Left renal cortex interstitium (tissue), 4 donors: ENCODE results near the gene ITPR3. TPM values are rescaled to one million over a fixed set of nuclear protein-coding genes. Genes with fewer than 3 reads are reported as not detected.
A peak's percentile ranks its signal among the peaks of the same experiment; 100 is the strongest.

ENCODE experiments used
- DNase-seq, 4 donors: peaks; one replicate each; pipeline ENCODE4 v3.0.0-alpha.2; 2013; ENCODE audit warnings: low read depth in 4 of 4, low spot score in 2 of 4, missing footprints in 1 of 4
- polyA plus RNA-seq, 4 donors: library from polyadenylated mRNA; unstranded; fragments of 120-200 nt; gene quantifications; one replicate each; pipeline ENCODE4 v1.2.1, GENCODE V29; 2013; ENCODE audit not compliant: insufficient read length in 4 of 4

ITPR3 gene
- polyA plus RNA-seq, 4 donors = 7.9 to 10.4 (median 8.4) TPM

- no peak for DNase-seq
Measured at GRCh38 chr6:33727126-33727525, 106.0 kb downstream of the ITPR3 start.

- DNase-seq = no peak
Measured at GRCh38 chr6:33727932-33728331, 106.8 kb downstream of the ITPR3 start.

DNA sequence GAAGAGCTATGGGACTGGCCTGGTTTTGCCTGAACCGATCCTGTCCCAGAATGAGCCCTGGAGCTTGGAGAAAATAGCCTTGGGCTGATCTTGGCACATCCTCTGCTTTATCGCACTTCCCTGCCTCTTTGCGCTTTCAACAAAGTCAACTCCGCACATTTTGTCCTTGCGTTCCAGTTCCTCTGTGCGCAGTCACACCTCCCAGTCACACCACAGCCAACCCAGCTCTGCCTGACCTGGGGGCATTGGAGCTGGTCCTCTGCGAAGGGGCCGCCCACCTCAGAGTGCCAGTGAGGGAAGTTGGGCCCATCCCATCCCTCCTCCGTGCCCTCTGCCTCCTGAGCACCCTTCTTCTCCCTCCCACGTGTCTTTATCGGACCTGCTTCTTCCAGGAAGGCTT lies 107.3 kb downstream of the ITPR3 start:
- no peak for DNase-seq

- DNase-seq = no peak
Measured at GRCh38 chr6:33729059-33729458, 107.9 kb downstream of the ITPR3 start.

GRCh38 chr6:33730611-33731010 lies 109.5 kb downstream of the ITPR3 start:
- DNase-seq = no peak

DNA sequence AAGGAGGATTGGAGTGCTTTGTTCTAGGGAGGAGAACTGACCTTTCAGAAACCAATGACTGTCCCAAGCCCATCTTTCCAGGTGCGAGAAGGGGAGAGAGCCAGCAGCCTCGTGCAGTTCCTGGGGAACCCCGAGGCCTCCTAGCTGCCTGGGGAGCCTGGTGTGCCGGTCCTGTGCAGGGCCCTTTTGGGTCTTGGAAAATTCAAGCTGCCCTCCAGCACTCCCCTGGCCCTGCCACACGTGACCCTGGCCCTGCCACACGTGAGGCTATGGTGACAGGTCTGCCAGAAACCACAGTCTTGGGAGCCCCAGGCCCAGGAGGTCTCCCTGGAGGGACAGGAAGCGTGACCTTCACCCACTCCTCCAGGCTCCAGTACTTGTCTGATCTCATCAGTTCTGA lies 109.9 kb downstream of the ITPR3 start:
- no peak for DNase-seq

- DNase-seq = no peak
Measured at GRCh38 chr6:33731751-33732282, 110.7 kb downstream of the ITPR3 start.

DNA sequence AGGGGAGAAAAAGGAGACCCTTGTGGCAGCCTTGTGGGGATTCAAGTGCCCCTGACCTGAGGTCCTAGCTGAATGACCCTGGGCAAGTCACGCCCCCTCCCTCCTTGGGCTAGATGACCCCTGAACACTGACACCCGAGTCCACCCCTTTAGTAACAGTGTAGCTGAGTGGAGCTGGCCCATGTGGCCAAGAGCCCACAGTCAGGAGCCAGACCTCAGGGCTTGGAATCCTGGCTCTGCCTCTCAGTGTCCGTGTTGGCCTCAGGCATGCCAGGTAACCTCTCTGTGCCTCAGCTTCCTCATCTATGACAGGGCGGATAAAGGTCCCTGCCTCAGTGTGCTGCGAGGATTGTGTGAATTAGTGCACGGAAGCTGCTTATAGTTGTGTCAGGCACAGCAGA lies 111.3 kb downstream of the ITPR3 start:
- DNase-seq = no peak

- DNase-seq = no peak
Measured at GRCh38 chr6:33732817-33733708, 111.9 kb downstream of the ITPR3 start.

DNA sequence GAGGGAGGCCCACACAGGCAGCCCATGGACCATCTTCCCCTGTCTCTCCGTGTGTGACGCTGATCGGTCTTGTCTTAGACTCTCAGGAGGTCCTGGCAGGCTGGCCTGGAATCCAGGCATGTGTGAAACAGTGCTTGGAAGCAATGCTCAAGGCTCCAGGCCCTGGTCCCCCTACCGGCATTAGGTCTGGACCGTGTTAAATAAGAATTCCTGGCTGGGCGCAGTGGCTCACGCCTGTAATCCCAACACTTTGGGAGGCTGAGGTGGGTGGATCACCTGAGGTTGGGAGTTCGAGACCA lies 112.5 kb downstream of the ITPR3 start:
- no peak for DNase-seq

DNA sequence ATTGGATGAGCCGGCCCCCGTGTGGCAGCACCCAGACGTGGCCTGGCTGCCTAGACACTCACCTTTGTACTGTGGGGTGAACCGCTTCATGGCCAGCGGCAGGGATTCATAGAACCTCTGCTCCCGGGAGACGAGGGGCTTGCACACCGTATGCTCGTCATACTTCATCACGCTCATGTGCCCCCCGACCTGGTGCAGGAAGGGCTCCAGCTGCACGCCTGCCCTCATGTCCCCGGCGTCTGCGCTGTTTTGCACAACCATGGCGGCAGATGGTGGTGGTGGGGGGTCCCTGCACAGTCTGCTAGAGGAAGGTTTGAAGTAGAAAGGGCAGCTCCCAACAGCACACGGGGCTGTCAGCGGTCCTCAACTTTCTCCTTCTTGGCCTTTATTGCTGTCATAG lies 114.1 kb downstream of the ITPR3 start:
- DNase-seq = no peak

GRCh38 chr6:33737267-33738026 lies 116.3 kb downstream of the ITPR3 start:
- DNase-seq = no peak

- no peak for DNase-seq
Measured at GRCh38 chr6:33738153-33738552, 117.0 kb downstream of the ITPR3 start.

- no peak for DNase-seq
Measured at GRCh38 chr6:33738879-33739278, 117.8 kb downstream of the ITPR3 start.

GRCh38 chr6:33739571-33739970 lies 118.4 kb downstream of the ITPR3 start:
- DNase-seq = no peak

GRCh38 chr6:33740204-33740608 lies 119.1 kb downstream of the ITPR3 start:
- DNase-seq = no peak

DNA sequence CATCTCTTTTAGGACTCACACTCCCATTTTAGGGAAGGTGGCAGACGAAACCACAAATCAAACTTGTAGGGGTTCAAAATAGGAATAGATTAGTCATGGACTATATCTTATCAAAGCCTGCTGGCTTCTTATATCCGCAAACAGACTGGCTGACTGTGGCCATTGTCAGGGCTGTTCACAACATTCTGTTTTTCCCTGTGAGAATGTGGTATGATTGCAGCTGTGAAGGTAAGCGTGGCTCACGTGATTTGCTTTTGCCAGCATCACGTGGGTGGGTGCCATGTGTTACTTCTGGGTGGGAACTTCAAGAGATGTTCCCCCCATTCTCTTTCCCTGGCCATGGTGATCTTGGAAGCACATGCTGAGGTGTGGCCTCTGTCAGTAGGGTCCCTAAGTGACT lies 119.7 kb downstream of the ITPR3 start:
- DNase-seq = no peak

DNA sequence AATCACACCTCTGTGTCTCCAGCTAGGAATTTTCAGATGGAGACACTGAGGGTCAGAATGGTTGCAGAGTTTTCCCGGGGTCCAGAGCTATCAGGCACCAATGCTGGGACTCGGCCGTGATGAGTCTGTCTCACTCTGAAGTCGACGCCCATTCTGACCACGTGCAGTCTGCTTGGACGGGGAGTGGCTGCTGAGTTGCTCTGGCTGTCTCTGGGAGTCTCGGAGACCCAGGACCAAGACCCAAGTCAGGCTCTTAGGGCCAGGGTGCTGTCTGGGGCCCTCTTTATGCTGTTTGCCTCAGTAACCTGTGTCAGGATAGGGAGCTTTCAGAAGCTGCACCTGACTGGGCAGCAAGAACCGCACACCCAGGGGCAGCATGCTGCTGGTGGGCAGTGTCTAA lies 121.0 kb downstream of the ITPR3 start:
- no peak for DNase-seq

- DNase-seq = no peak
Measured at GRCh38 chr6:33742837-33743236, 121.7 kb downstream of the ITPR3 start.

DNA sequence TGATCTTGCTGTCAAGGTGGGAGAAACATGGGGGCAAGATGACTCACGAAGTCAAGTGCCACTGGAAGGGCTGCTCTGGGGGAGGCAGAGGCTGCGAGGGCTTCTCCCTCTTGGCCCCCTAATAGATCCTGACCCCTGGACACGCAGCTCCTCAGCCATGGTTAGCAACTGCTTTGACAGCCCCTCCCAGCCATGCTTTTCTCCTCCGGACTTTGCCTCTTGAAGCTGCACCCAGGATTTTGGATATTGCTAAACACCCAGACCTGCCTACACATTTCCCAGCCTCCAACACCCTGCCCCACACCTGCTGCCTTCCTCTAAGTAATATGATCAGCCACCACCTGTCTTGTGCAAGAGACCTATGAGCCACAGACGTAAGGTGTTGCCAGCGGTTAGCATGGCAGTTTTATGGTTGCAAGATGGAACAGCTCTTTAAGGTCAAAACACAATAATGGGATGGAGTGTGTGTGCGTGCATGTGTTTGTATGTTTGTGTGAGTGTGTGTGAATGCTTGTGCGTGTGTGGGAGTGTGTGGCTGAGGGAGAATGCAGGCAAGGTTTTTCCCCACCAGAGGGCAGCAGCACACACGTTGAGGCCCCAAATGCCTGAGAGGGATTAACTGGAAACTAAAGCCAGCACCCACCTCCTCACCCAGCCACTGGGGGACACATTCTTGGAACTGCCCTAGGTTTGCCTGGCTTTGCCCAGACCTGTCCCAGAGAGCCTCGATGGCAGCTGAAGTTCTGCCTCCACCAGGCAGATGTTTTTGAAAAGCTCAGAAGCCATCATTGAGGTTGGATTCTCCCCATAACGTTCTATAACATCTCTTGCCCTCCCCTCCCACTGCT lies 123.1 kb downstream of the ITPR3 start:
- peak; percentile 63 to 75 (median 70) for DNase-seq
